DND-41 (cell line): ENCODE data around the gene GIGYF1.
"Not testable (repeated sequence)": the region's sequence is repeated elsewhere in the genome, so short reads cannot be mapped to it uniquely, and the experiment has no call there.

Experiments used
- ATAC-seq: fragments of 200-7000 bp; cut with Tn5 transposase; 3 replicates; pipeline ENCODE4 v1.9.1; 2021; ENCODE audit warnings: low read depth; ENCODE audit not compliant: insufficient read depth
- DNase-seq: peaks from one replicate; pipeline ENCODE4 v3.0.0-alpha.2; 2020
- H2AFZ ChIP-seq: 2 replicates; pipeline ENCODE4 v1.6.0; 2012; ENCODE audit warnings: low read depth, low read length
- H3K27ac ChIP-seq: 2 replicates; pipeline ENCODE4 v1.5.1; 2012; ENCODE audit warnings: low read length, inconsistent platforms
- H3K27me3 ChIP-seq: fragments of 200-600 bp; sonication (generic); 2 replicates; pipeline ENCODE4 v1.6.0; 2012; ENCODE audit warnings: low read length, mild to moderate bottlenecking, inconsistent platforms; ENCODE audit not compliant: insufficient read depth, poor library complexity
- H3K36me3 ChIP-seq: 2 replicates; pipeline ENCODE4 v1.5.1; 2012; ENCODE audit warnings: low read length, inconsistent platforms; ENCODE audit not compliant: insufficient read depth
- H3K4me1 ChIP-seq: 2 replicates; pipeline ENCODE4 v1.5.1; 2012; ENCODE audit warnings: mild to moderate bottlenecking, low read length; ENCODE audit not compliant: insufficient read depth
- H3K4me2 ChIP-seq: 2 replicates; pipeline ENCODE4 v1.6.0; 2012; ENCODE audit warnings: mild to moderate bottlenecking, moderate library complexity, low read length, inconsistent platforms; ENCODE audit not compliant: insufficient read depth
- H3K4me3 ChIP-seq, 2 experiments: fragments of 200-600 bp in 1 of 2; shearing (Covaris generic) in 1 of 2; 2 replicates each; pipeline ENCODE4 v1.5.1; 2012 to 2016; ENCODE audit warnings: inconsistent platforms in 2 of 2, low read length in 2 of 2, mild to moderate bottlenecking in 2 of 2, low read depth in 1 of 2, moderate library complexity in 1 of 2
- H3K79me2 ChIP-seq: 2 replicates; pipeline ENCODE4 v1.6.0; 2012; ENCODE audit warnings: low read length, inconsistent platforms; ENCODE audit not compliant: insufficient read depth
- H3K9ac ChIP-seq: 2 replicates; pipeline ENCODE4 v1.6.0; 2012; ENCODE audit warnings: low read depth, mild to moderate bottlenecking, inconsistent platforms, low read length, moderate library complexity
- H3K9me3 ChIP-seq: 2 replicates; pipeline ENCODE4 v1.5.1; 2012; ENCODE audit warnings: low read length, moderate library complexity, mild to moderate bottlenecking, inconsistent platforms; ENCODE audit not compliant: insufficient read depth, severe bottlenecking
- H4K20me1 ChIP-seq: 2 replicates; pipeline ENCODE4 v1.6.0; 2012; ENCODE audit warnings: low read length; ENCODE audit not compliant: insufficient read depth
- EZH2 ChIP-seq: IDR thresholded peaks from 3 replicates; pipeline ENCODE4 v1.6.1; 2012; ENCODE audit warnings: borderline replicate concordance, low read depth, mild to moderate bottlenecking, moderate library complexity, low read length, inconsistent platforms; ENCODE audit not compliant: severe bottlenecking
- TF ChIP-seq, protein P1 (sequence below): IDR thresholded peaks from 2 replicates; pipeline ENCODE4 v1.5.1; 2012; ENCODE audit warnings: borderline replicate concordance, low read length, moderate library complexity, mild to moderate bottlenecking; ENCODE audit not compliant: poor library complexity, severe bottlenecking; ENCODE audit errors: extremely low read depth

GIGYF1 gene

DNA sequence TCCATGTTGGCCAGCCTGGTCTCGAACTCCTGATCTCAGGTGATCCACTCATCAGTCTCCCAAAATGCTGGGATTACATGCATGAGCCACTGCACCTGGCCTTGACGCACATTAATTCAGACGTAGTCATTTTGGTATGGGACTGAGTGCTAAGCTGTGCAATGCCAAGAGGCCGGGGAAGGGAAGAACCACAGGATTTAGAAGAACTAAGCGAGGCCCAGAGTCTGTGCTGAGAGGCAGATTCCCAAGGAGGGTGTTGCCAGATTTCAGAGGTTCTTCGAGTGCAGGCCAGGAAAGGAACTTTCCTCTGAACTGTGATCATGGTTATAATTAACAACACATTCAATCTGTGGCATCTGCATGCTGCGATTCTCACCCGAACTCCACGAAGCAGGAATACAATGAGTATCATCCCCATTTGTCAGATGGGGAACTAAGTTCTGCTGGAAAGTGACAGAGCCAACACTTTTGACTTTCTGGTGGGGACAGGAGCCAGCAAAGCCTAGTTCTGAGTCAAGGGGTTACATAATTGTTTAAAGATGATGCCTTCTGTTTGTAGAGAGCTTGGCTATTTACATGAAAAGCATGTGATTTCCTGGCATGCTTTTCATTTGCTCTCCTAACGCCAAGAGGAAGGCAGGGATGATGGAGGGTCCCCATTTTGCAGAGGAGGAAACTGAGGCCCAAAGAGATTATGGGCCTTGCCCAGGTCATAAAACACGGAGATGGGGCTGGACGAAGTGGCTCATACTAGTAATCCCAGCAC is 33.1 kb upstream of the GIGYF1 start:
- Histone ChIP-seq H3K9me3 (no peaks in the 10 kb centered on the region), H3K27me3 (peaks cover 17% of the 10 kb centered on the region), H3K4me2 (no peak overlapping the region), H3K27ac (no peak overlapping the region), H4K20me1 (no peaks in the 10 kb centered on the region), H3K79me2 (no peaks in the 10 kb centered on the region), H3K9ac (no peak overlapping the region), H3K4me1 (peaks cover 3% of the 10 kb centered on the region), H3K36me3 (no peaks in the 10 kb centered on the region), H3K4me3 (no peak overlapping the region), H2AFZ (no peak overlapping the region)
- DNase-seq (no peak), ATAC-seq (no peak)
- TF ChIP-seq, protein P1, sequence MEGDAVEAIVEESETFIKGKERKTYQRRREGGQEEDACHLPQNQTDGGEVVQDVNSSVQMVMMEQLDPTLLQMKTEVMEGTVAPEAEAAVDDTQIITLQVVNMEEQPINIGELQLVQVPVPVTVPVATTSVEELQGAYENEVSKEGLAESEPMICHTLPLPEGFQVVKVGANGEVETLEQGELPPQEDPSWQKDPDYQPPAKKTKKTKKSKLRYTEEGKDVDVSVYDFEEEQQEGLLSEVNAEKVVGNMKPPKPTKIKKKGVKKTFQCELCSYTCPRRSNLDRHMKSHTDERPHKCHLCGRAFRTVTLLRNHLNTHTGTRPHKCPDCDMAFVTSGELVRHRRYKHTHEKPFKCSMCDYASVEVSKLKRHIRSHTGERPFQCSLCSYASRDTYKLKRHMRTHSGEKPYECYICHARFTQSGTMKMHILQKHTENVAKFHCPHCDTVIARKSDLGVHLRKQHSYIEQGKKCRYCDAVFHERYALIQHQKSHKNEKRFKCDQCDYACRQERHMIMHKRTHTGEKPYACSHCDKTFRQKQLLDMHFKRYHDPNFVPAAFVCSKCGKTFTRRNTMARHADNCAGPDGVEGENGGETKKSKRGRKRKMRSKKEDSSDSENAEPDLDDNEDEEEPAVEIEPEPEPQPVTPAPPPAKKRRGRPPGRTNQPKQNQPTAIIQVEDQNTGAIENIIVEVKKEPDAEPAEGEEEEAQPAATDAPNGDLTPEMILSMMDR, result no peak
- no peak for TF ChIP-seq EZH2

GRCh38 chr7:100724364-100724763 is 30.3 kb upstream of the GIGYF1 start:
- H2AFZ ChIP-seq, H3K4me3 ChIP-seq: not testable (repeated sequence)

GRCh38 chr7:100723732-100724275 is 29.8 kb upstream of the GIGYF1 start:
- Histone ChIP-seq H4K20me1 (no peaks in the 10 kb centered on the region), H3K36me3 (no peaks in the 10 kb centered on the region), H3K4me1 (peaks cover 3% of the 10 kb centered on the region), H3K4me2 (no peak overlapping the region), H2AFZ (no peak overlapping the region), H3K9ac (no peak overlapping the region), H3K27ac (no peak overlapping the region), H3K9me3 (peaks cover 3% of the 10 kb centered on the region), H3K4me3 (no peak overlapping the region), H3K79me2 (no peaks in the 10 kb centered on the region), H3K27me3 (peaks cover 26% of the 10 kb centered on the region)
- TF ChIP-seq, protein P1, result no peak
- no peak for TF ChIP-seq EZH2
- DNase-seq, result no peak
- no peak for ATAC-seq

More at GRCh38 chr7:100724364-100724763, 30.3 kb upstream of the GIGYF1 start:
- H3K79me2 ChIP-seq, H4K20me1 ChIP-seq, H3K9me3 ChIP-seq, H3K9ac ChIP-seq, H3K36me3 ChIP-seq, ATAC-seq, H3K27ac ChIP-seq, DNase-seq, H3K4me1 ChIP-seq, H3K4me2 ChIP-seq: not testable (repeated sequence)
- peaks cover 26% of the 10 kb centered on the region for H3K27me3 ChIP-seq

DNA sequence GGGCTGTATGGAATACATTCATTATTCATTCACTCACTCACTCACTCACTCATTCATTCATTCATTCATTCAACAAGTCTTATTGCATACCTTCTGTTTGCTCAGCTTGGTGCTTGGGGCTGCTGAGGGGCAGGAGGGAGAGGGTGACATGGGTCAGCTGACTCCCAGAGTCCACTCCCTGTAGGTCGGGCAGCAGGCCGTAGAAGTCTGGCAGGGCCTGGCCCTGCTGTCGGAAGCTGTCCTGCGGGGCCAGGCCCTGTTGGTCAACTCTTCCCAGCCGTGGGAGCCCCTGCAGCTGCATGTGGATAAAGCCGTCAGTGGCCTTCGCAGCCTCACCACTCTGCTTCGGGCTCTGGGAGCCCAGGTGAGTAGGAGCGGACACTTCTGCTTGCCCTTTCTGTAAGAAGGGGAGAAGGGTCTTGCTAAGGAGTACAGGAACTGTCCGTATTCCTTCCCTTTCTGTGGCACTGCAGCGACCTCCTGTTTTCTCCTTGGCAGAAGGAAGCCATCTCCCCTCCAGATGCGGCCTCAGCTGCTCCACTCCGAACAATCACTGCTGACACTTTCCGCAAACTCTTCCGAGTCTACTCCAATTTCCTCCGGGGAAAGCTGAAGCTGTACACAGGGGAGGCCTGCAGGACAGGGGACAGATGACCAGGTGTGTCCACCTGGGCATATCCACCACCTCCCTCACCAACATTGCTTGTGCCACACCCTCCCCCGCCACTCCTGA is 28.6 kb upstream of the GIGYF1 start:
- Histone ChIP-seq H2AFZ (no peak overlapping the region), H3K4me1 (peaks cover 3% of the 10 kb centered on the region), H3K27me3 (peaks cover 26% of the 10 kb centered on the region), H3K9ac (no peak overlapping the region), H3K79me2 (no peaks in the 10 kb centered on the region), H4K20me1 (no peaks in the 10 kb centered on the region), H3K4me3 (no peak overlapping the region), H3K27ac (no peak overlapping the region), H3K4me2 (no peak overlapping the region), H3K9me3 (peaks cover 11% of the 10 kb centered on the region), H3K36me3 (no peaks in the 10 kb centered on the region)
- TF ChIP-seq, protein P1, result no peak
- TF ChIP-seq EZH2, result no peak
- DNase-seq (no peak), ATAC-seq (no peak)
